Stomach (tissue), 9 donors: Measurements from ENCODE around the gene ZNF516. TPM values are rescaled to one million over a fixed set of nuclear protein-coding genes. Genes with fewer than 3 reads are reported as not detected.

Experiments
- DNase-seq, 2 donors: peaks; one replicate each; pipeline versions ENCODE4 v3.0.0 to v3.0.0-alpha.2; 2013 to 2019
- H3K27ac ChIP-seq, 5 donors: fragments of 200-600 bp in 4 of 5; sonication (generic) in 4 of 5; one replicate each; pipeline ENCODE4 v1.5.1; 2013 to 2019; ENCODE audit warnings: mild to moderate bottlenecking in 1 of 5, moderate library complexity in 1 of 5
- H3K27me3 ChIP-seq, 3 donors: fragments of 200-600 bp; sonication (generic); one replicate each; pipeline ENCODE4 v1.5.1; 2017 to 2019; ENCODE audit warnings: mixed run types in 1 of 3
- H3K36me3 ChIP-seq, 4 donors: fragments of 200-600 bp; sonication (generic); 1 replicate in 3 of 4; 2 replicates in 1 of 4; pipeline ENCODE4 v1.5.1; 2016 to 2019
- H3K4me1 ChIP-seq, 4 donors: fragments of 200-600 bp; sonication (generic); one replicate each; pipeline ENCODE4 v1.5.1; 2016 to 2019
- H3K4me3 ChIP-seq, 4 donors: fragments of 200-600 bp; sonication (generic) in 3 of 4; one replicate each; pipeline ENCODE4 v1.5.1; 2016 to 2019; ENCODE audit warnings: mild to moderate bottlenecking in 1 of 4
- H3K9me3 ChIP-seq, 4 donors: fragments of 200-600 bp; sonication (generic); one replicate each; pipeline ENCODE4 v1.5.1; 2016 to 2019
- EP300 ChIP-seq: sonication (generic); formaldehyde crosslinking; IDR thresholded peaks from one replicate; pipeline ENCODE4 v1.6.1; 2017; ENCODE audit warnings: antibody characterized with exemption
- POLR2A ChIP-seq, 4 donors: fragments of 450-650 bp; IDR thresholded peaks; one replicate each; pipeline ENCODE4 v1.6.1; 2016; ENCODE audit warnings: antibody characterized with exemption in 4 of 4, control low read depth in 2 of 4, mild to moderate bottlenecking in 1 of 4, moderate library complexity in 1 of 4
- POLR2AphosphoS5 ChIP-seq, 3 donors: sonication (generic); formaldehyde crosslinking; IDR thresholded peaks; one replicate each; pipeline ENCODE4 v1.6.1; 2016; ENCODE audit warnings: antibody characterized with exemption in 3 of 3
- WGBS, 5 donors: extraction: QIAGEN DNeasy Blood & Tissue Kit in 3 of 5; methylation state at CpG; one replicate each; pipeline versions ENCODE4 v1.1.5 to v1.1.7; 2013 to 2018; 5-methylcytosine and 5-hydroxymethylcytosine counted together
- intact Hi-C: fragments of 100-400 bp; cut with DNase I; formaldehyde crosslinking; loops from one replicate; pipeline ENCODE4 v1.15.1; 2023; ENCODE audit warnings: low total_unique reads
- polyA plus RNA-seq, 3 donors: library from polyadenylated mRNA; stranded (reverse); fragments of 200-250 nt; gene quantifications; one replicate each; pipeline ENCODE4 v1.2.3, GENCODE V29; 2013
- total RNA-seq, 5 donors: library from RNA; depleted of rRNA; stranded (reverse); fragments of >200 nt; gene quantifications; one replicate each; pipeline versions ENCODE4 v1.1.0 to v1.2.3, GENCODE V29; 2014 to 2016
- TF ChIP-seq, protein P1 (sequence below), 7 experiments: fragments of 450-650 bp in 4 of 7; fragments of 200-600 bp in 3 of 7; sonication (generic) in 3 of 7; IDR thresholded peaks; one replicate each; pipeline ENCODE4 v1.5.1; 2016 to 2019; ENCODE audit warnings: antibody characterized with exemption in 7 of 7, control low read depth in 2 of 7, mild to moderate bottlenecking in 1 of 7
- donor health status: healthy with polysubstance abuse.
- donor health status: Bipolar disorder and iron deficiency.
- donor health status: healthy.

Gene ZNF516
- total and polyA plus RNA-seq, 8 donors: 2.3 to 25.9 (median 14.4) TPM

DNA sequence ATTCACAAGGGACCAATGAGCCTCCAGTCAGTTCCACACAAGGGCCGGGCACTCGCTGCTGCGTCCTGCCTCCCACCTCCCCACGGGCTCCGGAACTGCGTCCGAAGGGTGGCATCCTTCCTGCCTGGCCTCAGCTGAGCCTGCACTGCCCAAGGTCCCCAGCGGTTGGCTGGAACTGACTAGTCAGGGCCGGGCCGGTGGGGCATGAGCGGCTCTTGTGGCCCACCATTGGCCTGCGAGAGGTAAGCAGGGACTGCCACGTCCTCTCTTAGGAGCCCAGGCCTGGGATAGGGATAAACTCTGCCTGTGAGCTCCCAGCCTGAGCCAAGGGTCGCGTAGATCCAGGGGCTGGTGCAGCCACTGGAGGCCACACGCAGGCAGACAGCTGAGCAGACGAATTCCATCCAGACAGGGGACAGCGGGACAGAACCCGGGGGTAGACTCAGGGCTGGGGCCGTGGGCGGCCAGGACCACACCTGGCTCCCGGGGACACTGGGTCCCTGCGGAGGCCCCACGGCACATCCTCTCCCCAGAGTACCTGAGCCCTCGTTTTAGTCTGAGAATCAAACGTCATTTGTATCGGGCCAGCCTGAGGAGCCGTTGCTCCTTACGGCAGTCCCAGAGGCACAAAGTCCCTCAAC is 148.4 kb downstream of the ZNF516 start:
- peaks cover 12 to 24% (median 16%) of the 10 kb centered on the region in 4 donors for H3K4me1 ChIP-seq
- no peaks in the 10 kb centered on the region for H3K9me3 ChIP-seq
- H3K36me3 ChIP-seq: no peaks in the 10 kb centered on the region
- no peaks in the 10 kb centered on the region for H3K27me3 ChIP-seq
- 93 to 96% (median 95%) methylated on average over 18 to 29 of the region's 29 CpGs for WGBS, 5 donors
- H3K27ac ChIP-seq: no peak overlapping the region
- DNase-seq: no peak
- H3K4me3 ChIP-seq: no peak overlapping the region
- no peak for TF ChIP-seq POLR2AphosphoS5 (IDR thresholded peaks at IDR 0.05)
- no peak for TF ChIP-seq POLR2A (IDR thresholded peaks at IDR 0.05)
- TF ChIP-seq, protein P1, sequence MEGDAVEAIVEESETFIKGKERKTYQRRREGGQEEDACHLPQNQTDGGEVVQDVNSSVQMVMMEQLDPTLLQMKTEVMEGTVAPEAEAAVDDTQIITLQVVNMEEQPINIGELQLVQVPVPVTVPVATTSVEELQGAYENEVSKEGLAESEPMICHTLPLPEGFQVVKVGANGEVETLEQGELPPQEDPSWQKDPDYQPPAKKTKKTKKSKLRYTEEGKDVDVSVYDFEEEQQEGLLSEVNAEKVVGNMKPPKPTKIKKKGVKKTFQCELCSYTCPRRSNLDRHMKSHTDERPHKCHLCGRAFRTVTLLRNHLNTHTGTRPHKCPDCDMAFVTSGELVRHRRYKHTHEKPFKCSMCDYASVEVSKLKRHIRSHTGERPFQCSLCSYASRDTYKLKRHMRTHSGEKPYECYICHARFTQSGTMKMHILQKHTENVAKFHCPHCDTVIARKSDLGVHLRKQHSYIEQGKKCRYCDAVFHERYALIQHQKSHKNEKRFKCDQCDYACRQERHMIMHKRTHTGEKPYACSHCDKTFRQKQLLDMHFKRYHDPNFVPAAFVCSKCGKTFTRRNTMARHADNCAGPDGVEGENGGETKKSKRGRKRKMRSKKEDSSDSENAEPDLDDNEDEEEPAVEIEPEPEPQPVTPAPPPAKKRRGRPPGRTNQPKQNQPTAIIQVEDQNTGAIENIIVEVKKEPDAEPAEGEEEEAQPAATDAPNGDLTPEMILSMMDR (IDR thresholded peaks at IDR 0.05): no peak
- no peak for TF ChIP-seq EP300
- intact Hi-C loops: no loop called here

DNA sequence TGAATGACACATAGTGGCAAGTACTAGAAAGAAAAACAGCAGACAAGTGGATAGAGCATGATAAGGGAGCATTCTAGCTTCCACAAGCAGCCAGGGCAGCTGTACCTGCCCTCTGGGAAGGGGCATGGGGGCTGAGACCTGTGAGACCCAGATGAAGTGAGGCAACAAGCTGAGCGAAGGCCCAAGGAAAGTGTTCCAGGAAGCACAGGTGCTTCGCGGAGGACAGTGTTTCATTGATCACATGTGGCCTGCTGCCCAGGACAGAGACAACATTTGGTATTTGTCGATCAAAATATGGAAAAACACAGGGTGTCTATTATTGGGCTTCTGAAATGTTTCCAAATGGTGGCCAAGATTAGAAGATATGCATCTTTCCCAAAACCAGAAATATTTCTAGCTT is 149.1 kb downstream of the ZNF516 start:
- H3K27ac ChIP-seq: no peak overlapping the region
- H3K9me3 ChIP-seq: peaks cover 0 to 3% (median under 1%) of the 10 kb centered on the region in 4 donors
- no peaks in the 10 kb centered on the region for H3K27me3 ChIP-seq
- DNase-seq: no peak
- WGBS, 5 donors: 92 to 95% (median 94%) methylated on average over 4 of the region's 4 CpGs
- no peak overlapping the region for H3K4me3 ChIP-seq
- TF ChIP-seq, protein P1 (IDR thresholded peaks at IDR 0.05): no peak
- no peak for TF ChIP-seq EP300
- no peak for TF ChIP-seq POLR2A (IDR thresholded peaks at IDR 0.05)
- no peak for TF ChIP-seq POLR2AphosphoS5 (IDR thresholded peaks at IDR 0.05)
- intact Hi-C loops: no loop called here
- peaks cover 12 to 19% (median 16%) of the 10 kb centered on the region in 4 donors for H3K4me1 ChIP-seq
- H3K36me3 ChIP-seq: no peaks in the 10 kb centered on the region

DNA sequence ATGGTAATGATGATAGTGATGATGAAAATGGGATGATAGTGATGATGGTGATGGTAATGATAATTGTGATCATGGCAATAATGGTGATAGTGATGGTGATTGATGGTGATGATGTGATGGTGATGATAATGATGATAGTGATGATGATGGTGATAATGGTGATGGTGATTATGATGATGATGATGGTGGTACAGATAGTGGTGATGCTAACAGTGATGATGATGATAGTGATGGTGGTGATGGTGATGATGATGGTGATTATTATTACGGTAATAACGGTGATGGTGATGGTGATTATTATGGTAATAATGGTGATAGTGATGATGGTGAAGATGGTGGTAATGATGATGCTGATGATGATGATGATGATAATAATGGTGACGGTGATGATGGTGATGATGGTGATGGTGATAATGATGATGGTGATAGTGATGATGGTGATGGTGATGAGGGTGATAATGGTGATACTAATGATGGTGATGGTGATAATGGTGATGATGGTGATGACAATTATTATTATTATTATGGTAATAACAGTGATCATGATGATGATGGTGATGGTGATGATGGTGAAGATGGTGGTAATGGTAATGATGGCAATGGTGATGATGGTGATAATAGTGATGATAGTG is 151.0 kb downstream of the ZNF516 start:
- Histone ChIP-seq H3K4me1 (peaks cover 12 to 15% (median 13%) of the 10 kb centered on the region in 4 donors), H3K27me3 (no peaks in the 10 kb centered on the region), H3K36me3 (peaks cover 0 to 6% (median 0%) of the 10 kb centered on the region in 4 donors), H3K4me3 (no peak overlapping the region), H3K9me3 (peaks cover 0 to 13% (median 11%) of the 10 kb centered on the region in 4 donors), H3K27ac (no peak overlapping the region)
- 94 to 99% (median 96%) methylated on average over 3 of the region's 3 CpGs for WGBS, 5 donors
- DNase-seq: no peak
- TF ChIP-seq, protein P1 (IDR thresholded peaks at IDR 0.05): no peak
- TF ChIP-seq EP300: no peak
- no peak for TF ChIP-seq POLR2A (IDR thresholded peaks at IDR 0.05)
- TF ChIP-seq POLR2AphosphoS5 (IDR thresholded peaks at IDR 0.05): no peak
- intact Hi-C loops: no loop called here

DNA sequence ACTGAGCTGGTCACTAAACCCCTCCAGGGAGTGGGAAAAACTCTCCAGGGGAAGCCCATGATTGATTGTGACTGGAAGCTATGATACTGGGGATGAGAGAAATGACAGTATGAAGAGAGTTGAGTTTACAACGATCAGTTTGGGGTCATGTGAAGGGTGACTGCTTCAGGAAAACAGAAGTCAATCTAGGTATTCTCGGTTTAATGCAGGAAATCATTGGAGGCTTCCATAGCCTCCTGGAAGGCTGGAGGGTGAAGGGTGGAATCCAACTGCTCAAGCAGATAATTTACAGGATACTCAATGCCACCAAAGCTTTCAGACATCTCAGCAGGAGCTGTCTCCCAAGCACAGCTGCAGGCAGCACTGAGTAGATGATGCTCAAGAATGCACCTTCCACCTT is 154.6 kb downstream of the ZNF516 start:
- H3K36me3 ChIP-seq: peaks cover 0 to 6% (median 0%) of the 10 kb centered on the region in 4 donors
- H3K9me3 ChIP-seq: peaks cover 0 to 13% (median 11%) of the 10 kb centered on the region in 4 donors
- no peak overlapping the region for H3K27ac ChIP-seq
- no peak overlapping the region for H3K4me3 ChIP-seq
- H3K4me1 ChIP-seq: no peaks in the 10 kb centered on the region
- intact Hi-C loops: no loop called here
- WGBS, 5 donors: 81 to 90% (median 85%) methylated on average over 2 of the region's 2 CpGs
- no peaks in the 10 kb centered on the region for H3K27me3 ChIP-seq
- TF ChIP-seq POLR2A (IDR thresholded peaks at IDR 0.05) (no peak), EP300 (no peak), POLR2AphosphoS5 (IDR thresholded peaks at IDR 0.05) (no peak)
- TF ChIP-seq, protein P1 (IDR thresholded peaks at IDR 0.05): no peak
- no peak for DNase-seq
